DND-41 (cell line): Measurements from ENCODE around the gene PHRF1.

ENCODE experiments used
- EZH2 ChIP-seq: IDR thresholded peaks from 3 replicates; pipeline ENCODE4 v1.6.1; 2012; ENCODE audit warnings: borderline replicate concordance, low read depth, mild to moderate bottlenecking, moderate library complexity, low read length, inconsistent platforms; ENCODE audit not compliant: severe bottlenecking
- TF ChIP-seq, protein P1 (sequence below): IDR thresholded peaks from 2 replicates; pipeline ENCODE4 v1.5.1; 2012; ENCODE audit warnings: borderline replicate concordance, low read length, moderate library complexity, mild to moderate bottlenecking; ENCODE audit not compliant: poor library complexity, severe bottlenecking; ENCODE audit errors: extremely low read depth

DNA sequence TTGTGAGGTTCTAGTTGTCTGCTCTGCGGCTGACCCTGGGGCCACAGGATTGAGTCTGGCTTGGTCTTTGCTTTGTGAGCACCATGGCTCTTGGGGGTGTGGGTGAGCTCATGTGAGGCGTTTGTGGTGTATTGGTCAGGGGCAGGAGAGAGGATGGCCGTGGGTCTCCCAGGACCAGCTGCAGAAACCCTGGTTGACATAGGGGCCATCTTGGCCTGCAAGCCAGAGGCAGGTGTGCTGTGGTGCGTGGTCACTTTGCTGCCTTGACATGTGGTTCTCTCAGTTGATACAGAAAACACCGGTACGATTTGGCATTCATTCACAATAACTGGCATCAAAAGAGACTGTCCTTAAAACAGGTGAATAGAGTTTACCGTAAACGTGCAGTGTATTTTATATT, 11.3 kb downstream of the PHRF1 start:
- TF ChIP-seq, protein P1, sequence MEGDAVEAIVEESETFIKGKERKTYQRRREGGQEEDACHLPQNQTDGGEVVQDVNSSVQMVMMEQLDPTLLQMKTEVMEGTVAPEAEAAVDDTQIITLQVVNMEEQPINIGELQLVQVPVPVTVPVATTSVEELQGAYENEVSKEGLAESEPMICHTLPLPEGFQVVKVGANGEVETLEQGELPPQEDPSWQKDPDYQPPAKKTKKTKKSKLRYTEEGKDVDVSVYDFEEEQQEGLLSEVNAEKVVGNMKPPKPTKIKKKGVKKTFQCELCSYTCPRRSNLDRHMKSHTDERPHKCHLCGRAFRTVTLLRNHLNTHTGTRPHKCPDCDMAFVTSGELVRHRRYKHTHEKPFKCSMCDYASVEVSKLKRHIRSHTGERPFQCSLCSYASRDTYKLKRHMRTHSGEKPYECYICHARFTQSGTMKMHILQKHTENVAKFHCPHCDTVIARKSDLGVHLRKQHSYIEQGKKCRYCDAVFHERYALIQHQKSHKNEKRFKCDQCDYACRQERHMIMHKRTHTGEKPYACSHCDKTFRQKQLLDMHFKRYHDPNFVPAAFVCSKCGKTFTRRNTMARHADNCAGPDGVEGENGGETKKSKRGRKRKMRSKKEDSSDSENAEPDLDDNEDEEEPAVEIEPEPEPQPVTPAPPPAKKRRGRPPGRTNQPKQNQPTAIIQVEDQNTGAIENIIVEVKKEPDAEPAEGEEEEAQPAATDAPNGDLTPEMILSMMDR = no peak
- no peak for TF ChIP-seq EZH2
